ENCODE measurements around the gene WRAP53.
A peak's percentile ranks its signal among the peaks of the same experiment; 100 is the strongest.

The WRAP53 gene

DNA sequence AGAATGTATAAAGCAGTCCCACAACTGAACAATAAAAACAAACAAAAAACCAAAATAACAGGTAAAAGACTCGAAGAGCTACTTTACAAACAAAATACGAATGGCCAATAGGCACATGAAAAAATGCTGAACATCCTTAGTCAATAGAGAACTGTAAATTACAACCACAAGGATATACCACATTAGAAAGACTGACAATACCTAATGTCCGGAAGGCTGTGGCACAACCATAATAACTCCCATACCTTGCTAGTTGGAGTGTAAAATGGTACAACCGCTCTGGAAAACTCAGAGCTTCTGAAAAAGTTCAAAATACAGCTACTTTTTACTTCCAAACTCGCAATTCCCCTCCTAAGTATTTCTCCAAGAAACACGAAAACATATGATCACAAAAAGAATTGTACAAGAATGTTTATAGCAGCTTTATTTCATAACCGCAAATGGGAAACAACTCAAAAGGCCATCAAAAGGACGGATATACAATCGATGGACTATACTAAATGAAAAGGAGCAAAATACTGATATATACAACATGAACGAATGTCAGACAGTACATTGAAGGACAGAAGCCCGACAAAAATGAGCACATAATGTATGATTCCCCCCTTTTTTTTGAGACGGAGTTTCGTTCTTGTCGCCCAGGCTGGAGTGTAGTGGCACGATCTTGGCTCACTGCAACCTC lies 3.3 kb upstream of the WRAP53 start:
- DNase-seq = no peak

DNA sequence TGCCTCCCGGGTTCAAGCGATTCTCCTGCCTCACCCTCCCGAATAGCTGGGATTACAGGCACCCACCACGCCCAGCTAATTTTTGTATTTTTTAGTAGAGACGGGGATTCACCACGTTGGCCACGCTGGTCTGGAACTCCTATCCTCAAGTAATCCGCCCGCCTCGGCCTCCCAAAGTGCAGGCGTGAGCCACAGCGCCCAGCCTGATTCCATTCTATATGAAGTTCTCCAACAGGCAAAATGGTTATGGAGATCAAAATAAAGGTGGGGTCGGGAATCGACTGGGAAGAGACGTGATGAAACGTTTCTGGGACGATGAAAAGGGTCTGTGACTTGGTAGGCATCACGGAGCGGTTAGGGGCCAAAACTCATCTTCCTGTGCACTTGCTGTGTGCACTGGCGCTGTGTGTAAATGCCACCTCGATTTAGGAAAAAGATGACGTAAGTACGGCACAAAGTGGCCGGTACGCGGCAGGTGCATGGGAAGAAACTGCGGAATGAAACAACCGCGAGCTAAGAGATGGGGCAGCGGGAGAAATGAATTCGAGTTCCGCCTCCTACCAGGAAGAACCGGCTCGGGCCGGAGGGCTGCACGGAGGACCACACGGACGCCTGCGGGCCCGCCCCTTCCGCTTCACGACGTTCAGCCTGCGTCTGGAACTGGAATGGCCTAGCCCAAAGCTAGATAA lies 2.6 kb upstream of the WRAP53 start:
- peak; percentile 61 to 73 for DNase-seq

DNA sequence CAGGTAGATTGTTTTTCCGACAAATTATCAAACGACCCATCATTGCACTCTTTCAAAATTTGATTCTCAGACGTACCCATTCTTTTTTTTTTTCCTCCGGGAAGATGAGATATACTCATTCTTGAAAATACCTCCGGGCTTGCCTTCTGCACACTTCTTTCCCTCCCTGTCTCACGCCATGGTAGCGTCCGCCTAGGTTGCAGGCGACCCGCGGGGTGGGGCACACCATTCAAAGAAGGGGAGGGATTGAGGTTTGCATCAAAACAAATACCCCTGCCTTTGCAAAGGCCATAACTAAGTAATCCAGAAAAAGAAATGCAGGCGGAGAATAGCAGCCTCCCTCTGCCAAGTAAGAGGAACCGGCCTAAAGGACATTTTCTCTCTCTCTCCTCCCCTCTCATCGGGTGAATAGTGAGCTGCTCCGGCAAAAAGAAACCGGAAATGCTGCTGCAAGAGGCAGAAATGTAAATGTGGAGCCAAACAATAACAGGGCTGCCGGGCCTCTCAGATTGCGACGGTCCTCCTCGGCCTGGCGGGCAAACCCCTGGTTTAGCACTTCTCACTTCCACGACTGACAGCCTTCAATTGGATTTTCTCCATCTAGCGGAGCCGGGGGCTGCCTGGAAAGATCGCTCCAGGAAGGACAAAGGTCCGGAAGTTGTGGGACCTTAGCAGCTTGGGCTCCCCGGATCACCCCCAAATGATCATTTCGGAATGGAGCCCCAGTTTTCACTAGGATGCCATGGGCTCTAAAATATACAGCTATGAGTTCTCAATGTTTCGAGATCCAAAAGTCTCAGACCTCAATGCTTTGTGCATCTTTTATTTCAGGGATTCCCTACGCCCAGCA lies 1.8 kb upstream of the WRAP53 start:
- peak in 1 of 2 experiments; percentile 73 for DNase-seq

DNA sequence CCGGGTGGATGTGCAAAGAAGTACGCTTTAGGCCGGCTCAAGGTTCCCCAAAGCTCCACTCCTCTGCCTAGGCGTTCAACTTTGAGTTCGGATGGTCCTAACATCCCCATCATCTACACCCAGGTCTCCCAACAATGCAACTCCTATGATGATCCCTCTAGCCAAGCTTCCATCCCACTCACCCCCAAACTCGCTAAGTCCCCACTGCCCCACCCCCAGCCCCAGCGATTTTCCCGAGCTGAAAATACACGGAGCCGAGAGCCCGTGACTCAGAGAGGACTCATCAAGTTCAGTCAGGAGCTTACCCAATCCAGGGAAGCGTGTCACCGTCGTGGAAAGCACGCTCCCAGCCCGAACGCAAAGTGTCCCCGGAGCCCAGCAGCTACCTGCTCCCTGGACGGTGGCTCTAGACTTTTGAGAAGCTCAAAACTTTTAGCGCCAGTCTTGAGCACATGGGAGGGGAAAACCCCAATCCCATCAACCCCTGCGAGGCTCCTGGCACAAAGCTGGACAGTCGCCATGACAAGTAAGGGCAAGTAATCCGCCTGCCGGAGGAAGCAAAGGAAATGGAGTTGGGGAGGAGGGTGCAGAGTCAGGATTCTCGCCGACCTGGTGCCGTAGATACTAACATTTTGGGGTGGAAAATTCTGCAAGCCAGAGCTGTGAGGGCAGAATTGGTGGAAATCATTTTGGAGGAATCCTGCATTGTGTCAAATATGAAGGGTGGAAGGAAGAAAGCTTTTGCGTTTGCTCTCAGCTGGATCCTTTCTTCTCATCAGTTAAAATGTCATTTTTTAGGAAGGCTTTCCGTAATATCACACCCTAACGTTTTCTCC lies 987 bp upstream of the WRAP53 start, which contains the start of gene TP53:
TSS of gene TP53 (minus strand) at position 419 of the 836 bp plus-strand sequence. CDS start 10,896 bp downstream, outside the sequence.
- DNase-seq = peak; percentile 51 to 82

DNA sequence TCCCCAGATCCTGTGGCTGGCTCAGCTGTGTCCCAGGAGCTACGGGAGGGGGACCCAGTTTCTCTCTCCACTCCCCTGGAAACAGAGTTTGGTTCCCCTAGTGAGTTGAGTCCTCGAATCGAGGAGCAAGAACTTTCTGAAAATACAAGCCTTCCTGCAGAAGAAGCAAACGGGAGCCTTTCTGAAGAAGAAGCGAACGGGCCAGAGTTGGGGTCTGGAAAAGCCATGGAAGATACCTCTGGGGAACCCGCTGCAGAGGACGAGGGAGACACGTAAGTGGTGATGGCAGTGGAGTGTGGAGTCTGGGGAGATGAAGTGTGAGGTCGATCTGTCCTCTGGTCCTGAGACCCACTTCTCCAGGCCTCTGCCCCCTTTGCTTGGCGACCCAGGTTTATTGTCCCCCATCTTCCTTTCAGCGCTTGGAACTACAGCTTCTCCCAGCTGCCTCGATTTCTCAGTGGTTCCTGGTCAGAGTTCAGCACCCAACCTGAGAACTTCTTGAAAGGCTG lies 585 bp downstream of the WRAP53 start:
- DNase-seq = no peak

DNA sequence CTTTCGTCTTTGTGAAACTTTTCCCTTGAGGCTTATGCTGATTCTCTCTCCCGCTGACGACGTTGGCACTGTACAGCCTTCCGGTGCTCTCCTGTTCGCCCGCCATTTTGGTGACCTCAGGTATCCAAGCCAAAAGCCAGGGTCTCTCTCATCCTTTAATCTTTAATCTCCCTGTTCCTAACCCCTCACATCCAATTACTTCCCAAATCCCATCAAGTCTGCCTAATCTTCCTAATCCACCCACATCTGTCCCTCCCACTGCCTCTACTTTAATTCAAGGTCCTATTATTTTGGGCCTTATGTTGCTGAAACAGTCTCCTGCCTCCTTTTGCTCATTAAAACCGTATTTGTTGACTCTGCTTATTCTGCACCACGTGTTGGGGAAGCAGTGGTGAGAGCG lies 7.3 kb downstream of the WRAP53 start:
- DNase-seq = peak; percentile 32 to 62

DNA sequence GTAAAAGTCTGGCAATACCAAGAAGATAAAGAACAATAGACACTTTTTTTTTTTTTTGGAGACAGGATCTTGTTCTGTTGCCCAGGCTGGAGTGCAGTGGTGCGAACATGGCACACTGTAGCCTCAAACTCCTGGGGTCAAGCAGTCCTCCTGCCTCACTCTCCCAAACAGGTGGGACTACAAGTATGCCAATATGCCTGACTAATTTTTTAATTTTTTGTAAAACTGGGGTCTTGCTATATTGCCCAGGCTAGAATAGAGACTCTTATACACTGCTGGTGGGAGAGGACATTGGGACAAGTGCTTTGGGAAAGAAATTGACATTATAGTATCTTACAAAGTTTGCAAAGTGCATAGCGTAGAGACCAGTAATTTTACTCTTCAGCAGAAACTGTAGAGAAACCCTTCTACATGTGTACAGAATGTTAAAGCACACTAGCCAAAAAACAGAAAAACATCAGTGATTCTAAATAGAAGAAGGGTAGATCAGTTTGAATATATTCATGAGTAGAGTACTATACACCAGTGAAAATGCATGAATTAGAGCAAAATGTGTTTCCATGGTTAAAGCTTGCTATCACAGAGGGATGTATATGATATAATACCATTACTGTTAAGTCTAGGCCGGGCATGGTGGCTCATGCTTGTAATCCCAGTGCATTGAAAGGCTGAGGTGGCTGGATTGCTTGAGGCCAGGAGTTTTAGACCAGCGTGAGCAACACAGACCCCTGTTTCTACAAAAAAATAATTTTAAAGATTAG lies 9.7 kb downstream of the WRAP53 start:
- DNase-seq = no peak

DNA sequence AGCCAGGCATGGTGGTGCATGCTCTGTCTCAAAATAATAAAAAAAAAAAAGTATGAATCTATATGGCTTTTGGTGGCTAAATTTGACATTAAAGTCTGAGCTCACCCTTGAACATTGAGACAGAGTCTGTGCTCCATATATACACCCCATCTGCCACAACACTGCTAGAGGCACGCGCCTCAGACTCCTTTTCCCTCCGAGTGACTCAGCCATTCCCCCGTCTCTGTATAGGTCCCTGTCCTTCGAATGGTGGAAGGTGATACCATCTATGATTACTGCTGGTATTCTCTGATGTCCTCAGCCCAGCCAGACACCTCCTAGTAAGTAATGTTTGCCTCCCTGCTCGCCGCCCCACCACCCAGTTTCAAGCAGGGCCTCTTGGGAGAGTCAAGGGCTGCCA lies 12.2 kb downstream of the WRAP53 start:
- no peak for DNase-seq

DNA sequence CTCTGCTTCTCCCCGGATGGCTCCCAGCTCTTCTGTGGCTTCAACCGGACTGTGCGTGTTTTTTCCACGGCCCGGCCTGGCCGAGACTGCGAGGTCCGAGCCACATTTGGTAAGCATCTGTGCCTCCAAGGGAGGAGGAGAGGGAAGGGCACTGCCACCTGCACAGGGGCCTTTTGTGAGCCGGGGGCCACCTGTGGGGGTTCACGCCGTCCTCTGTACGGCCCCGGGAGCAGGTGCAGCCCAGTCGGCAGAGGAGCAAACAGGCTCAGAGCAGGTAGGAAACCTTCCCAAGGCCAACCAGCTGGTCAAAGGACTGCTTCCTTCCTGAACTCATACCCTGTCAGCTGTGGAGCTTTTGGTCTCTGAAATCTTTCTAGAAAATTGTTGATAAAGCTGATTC lies 13.4 kb downstream of the WRAP53 start:
- no peak for DNase-seq

DNA sequence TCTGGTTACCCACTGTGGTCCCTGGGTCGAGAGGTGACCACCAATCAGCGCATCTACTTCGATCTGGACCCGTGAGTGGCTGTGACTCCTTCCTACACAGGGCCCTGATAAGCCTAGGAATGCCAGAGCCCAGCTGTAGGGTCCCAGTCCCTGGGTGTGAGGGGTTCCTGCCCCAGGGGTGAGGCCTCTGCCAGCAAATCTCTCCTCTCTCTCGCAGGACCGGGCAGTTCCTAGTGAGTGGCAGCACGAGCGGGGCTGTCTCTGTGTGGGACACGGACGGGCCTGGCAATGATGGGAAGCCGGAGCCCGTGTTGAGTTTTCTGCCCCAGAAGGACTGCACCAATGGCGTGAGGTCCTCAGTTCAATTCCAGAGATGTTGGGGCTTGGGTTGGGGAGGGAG lies 14.5 kb downstream of the WRAP53 start:
- DNase-seq = no peak

DNA sequence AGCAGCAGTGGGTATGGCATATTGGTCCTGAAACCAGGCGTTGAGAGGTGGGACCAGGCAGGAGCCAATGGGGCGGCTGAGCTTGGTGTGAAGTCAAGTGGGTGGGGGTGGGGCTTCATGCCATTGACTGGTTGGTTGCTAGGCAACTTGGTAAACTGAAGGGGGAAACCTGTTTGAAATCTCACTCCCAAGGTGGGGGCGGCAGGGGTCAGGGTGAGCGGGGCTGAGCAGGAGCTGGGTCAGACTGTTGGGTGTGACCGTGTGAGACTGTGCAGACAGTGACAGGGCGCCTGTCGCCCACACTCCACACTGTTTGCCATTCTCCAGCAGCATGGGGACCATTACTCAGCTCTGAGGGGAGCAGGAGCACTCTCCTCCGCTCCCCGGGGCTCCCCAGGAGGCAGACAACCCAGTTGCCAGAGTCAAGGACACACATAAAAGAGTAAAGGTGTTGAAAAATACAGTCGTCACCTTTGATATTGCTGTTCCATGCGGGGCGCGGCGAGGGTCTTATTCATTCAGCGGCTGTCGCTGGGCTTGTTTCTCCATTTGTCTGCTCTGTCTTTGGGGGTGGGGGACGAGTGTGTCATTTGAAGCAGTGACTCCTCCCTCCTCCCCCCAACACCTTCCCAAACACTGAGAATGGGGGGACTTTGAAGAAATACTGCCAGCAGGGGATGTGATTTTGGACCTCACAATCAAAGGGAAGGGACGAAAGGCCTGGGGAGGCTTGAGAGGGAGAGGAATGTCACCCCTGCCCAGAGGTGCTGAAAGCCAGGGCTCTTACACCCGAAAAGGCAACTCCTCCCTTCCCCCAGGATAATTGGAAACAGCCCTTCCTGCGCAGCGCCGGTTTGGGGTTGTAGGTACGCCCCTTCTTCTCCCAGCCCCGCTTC lies 15.6 kb downstream of the WRAP53 start:
- peak; percentile 8 to 15 for DNase-seq

DNA sequence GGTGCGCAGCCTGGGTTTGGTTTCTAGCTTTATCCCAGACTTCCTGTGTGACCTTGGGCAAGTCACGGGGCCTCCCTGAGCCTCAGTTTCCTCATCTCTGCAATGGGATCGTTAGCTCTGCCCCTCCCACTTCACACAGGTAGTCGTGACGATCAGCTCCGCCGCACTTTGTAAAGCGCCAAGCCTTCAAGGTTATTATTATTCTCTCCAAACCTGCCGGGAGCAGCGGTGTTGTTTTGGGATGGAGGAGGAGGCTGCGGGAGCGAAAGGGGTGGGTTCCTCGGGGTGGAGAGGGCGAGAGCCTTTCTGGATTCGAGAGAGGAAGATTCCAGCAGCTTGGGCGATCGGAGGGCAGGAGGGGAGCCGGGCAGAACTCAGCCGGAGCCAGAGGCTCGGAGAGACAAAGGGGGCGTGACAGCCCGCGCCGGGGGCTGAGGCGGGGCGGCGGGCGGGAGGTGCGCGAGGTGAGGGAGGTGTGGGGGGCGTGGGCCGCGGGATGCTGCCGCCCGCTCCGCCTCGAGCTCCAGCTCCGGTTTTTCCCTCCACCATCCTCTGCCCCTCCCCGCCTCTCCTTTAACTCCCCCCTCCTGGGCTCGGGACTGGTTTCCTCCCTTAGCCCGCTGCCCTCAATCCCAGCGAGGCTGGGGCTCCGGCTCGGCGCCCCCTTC lies 16.5 kb downstream of the WRAP53 start, which contains the start of gene EFNB3:
TSS of gene EFNB3 (plus strand) at position 602 of the 668 bp plus-strand sequence. CDS start 397 bp downstream, outside the sequence.
- DNase-seq = peak; percentile 14 to 34

DNA sequence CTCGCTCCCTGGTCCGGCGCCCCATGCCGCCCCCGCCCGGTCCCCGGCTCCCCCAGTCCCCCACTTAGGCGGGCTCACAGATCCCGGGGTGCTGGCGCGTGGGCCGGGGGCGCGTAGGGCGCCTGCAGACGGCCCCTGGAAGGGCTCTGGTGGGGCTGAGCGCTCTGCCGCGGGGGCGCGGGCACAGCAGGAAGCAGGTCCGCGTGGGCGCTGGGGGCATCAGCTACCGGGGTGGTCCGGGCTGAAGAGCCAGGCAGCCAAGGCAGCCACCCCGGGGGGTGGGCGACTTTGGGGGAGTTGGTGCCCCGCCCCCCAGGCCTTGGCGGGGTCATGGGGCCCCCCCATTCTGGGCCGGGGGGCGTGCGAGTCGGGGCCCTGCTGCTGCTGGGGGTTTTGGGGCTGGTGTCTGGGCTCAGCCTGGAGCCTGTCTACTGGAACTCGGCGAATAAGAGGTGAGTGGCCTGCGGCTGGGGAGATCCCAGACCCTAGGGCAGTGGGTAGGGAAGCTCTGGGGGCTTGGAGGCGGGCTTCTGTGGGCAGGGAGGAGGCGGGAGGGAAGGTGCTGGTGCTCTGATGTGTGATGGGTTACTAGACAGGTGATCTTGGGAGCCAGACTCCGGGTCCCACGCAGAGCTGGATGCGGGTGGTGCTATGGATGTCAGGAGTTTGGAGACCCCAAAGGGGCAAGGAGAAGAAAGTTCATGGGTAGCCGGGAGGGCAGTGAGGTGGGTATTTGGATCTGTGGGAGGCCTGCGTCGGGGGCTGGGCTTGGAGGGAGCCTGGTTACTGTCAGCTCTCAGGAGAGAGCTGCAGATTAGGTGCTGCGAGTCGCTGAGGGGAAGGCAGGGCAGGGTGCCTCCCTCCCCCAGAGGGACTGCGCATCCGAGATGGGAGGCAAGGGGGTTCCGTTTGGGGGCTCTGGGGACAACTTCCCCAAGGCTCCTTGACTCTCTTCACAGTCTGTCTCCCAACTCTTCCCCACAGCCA lies 17.3 kb downstream of the WRAP53 start:
- DNase-seq = no peak

DNA sequence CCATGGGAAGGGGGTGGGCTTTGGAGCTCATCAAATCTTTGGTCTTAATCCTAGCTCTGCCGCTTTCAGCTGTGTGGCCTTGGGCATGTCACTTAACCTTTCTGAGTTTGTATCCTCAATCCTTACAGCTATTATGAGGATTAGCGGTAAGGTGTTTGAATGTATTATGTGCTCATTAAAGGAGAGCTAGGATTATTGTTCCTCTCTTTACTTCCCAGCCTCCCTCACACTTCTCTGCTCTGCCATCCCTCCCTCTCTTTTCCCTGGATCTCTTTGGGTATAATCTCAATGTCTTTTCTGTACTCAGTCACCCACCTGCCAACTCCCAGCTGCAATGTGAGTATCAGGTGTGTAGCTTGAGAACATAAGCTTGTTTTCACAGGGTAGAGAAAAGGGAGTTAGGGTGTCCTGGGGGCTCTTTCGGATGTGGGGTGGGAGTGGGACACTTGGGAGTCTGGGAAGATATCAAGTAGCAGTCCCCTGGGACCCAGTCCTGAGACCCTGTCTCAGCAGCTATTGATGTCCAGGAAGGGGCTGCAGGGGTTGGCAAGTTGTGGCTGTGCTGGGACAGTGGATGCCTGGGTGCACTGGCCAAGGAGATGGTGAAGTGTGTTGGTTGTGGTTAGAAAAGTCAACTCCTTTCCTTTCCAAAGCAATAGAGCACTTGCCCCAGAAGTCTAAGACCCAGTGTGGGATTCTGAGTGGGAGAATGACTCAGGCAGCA lies 18.5 kb downstream of the WRAP53 start:
- no peak for DNase-seq

DNA sequence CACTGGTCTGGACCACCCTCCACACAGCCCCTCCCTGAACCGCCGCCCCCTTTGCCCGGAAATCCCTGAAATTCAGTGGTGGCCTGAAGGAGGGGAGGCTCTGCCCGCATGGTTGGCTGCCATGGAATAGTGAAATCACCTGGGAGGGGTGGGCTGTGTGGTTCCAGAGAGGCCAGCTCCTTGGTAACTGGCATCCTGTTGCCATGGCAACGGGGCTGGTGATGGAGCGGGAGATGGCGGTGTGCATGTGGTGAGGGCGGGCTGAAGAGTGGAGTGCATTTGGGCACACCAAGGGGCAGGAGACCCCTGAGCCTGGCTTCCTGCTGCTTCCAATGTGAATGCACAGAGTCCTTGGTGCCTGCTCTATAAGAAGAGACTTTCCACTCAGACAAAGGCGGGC lies 19.2 kb downstream of the WRAP53 start:
- DNase-seq = peak in 1 of 2 experiments; percentile 5

DNA sequence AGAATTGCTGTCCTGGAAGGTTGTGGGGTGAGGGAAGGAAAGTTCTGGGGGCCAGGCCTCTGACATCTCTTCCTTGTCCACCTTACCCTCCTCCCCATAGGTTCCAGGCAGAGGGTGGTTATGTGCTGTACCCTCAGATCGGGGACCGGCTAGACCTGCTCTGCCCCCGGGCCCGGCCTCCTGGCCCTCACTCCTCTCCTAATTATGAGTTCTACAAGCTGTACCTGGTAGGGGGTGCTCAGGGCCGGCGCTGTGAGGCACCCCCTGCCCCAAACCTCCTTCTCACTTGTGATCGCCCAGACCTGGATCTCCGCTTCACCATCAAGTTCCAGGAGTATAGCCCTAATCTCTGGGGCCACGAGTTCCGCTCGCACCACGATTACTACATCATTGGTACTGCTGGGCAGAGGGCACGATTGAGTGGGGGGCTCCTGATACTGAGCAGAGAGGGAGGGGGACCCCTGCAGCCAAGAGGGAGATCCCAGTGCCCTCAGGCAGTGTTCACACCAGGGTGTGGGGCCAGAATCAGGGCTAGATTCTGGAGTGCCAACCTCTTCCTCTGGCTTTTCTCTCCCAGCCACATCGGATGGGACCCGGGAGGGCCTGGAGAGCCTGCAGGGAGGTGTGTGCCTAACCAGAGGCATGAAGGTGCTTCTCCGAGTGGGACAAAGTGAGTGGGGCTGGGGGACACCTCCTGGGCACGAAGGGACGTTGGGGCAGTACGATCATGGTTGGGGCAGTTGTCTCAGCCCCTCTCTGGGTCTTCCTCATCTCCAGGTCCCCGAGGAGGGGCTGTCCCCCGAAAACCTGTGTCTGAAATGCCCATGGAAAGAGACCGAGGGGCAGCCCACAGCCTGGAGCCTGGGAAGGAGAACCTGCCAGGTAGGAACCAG lies 19.8 kb downstream of the WRAP53 start:
- no peak for DNase-seq

DNA sequence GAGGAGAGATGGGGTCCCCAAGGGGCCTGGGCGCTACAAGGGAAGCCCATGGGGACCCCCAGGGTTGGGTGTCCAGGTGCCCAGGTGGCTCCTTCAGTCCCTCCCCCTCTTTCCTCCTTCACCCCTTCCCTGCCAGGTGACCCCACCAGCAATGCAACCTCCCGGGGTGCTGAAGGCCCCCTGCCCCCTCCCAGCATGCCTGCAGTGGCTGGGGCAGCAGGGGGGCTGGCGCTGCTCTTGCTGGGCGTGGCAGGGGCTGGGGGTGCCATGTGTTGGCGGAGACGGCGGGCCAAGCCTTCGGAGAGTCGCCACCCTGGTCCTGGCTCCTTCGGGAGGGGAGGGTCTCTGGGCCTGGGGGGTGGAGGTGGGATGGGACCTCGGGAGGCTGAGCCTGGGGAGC lies 20.8 kb downstream of the WRAP53 start:
- DNase-seq = no peak
